Caco-2 (cell line): Measurements from ENCODE around the gene DTX3. TPM values are rescaled to one million over a fixed set of nuclear protein-coding genes. Genes with fewer than 3 reads are reported as not detected.

Experiments used
- BruUV-seq: library from RNA; stranded (reverse); fragments of 400-500 nt; replicated peaks from 2 replicates; lab custom pipeline; 2021; lab: Mats Ljungman, UMichigan
- CTCF ChIA-PET: fragments of 300-600 bp; sonication (Branson Sonifier 250); formaldehyde crosslinking; loops from one replicate; lab custom pipeline; 2022; ENCODE audit warnings: antibody characterized with exemption; lab: Charles Lee
- POLR2A ChIA-PET: fragments of 300-600 bp; sonication (Branson Sonifier 250); formaldehyde crosslinking; loops from one replicate; lab custom pipeline; 2022; ENCODE audit warnings: antibody characterized with exemption; lab: Charles Lee
- DNase-seq, 2 experiments: peaks; one replicate each; pipeline versions ENCODE4 v3.0.0 to v3.0.0-alpha.2; 2020 to 2022
- H3K27me3 ChIP-seq: replicated peaks from 2 replicates; pipeline ENCODE4 v1.6.0; 2011; ENCODE audit warnings: low read length; ENCODE audit not compliant: control insufficient read depth, insufficient read depth
- H3K36me3 ChIP-seq: 2 replicates; pipeline ENCODE4 v1.5.1; 2011; ENCODE audit warnings: low read length; ENCODE audit not compliant: control insufficient read depth, insufficient read depth
- H3K4me1 ChIP-seq: fragments of 250-450 bp; sonication (Bioruptor Pico); 2 replicates; pipeline ENCODE4 v1.5.1; 2020; ENCODE audit warnings: mild to moderate bottlenecking
- H3K4me3 ChIP-seq: 2 replicates; pipeline ENCODE4 v1.5.1; 2011; ENCODE audit warnings: low read depth, mild to moderate bottlenecking, control low read depth, low read length
- H3K9me3 ChIP-seq: fragments of 250-450 bp; sonication (Bioruptor Pico); 2 replicates; pipeline ENCODE4 v1.5.1; 2020; ENCODE audit warnings: mild to moderate bottlenecking, moderate library complexity
- H3K27ac Mint-ChIP-seq: one replicate; pipeline ENCODE4 v1.8.0; 2022; ENCODE audit warnings: mixed read lengths; ENCODE audit not compliant: unreplicated experiment
- H3K27me3 Mint-ChIP-seq: one replicate; pipeline ENCODE4 v1.8.0; 2022; ENCODE audit warnings: mixed read lengths; ENCODE audit not compliant: insufficient read depth, unreplicated experiment
- H3K36me3 Mint-ChIP-seq: one replicate; pipeline ENCODE4 v1.8.0; 2022; ENCODE audit warnings: mild to moderate bottlenecking, mixed read lengths; ENCODE audit not compliant: insufficient read depth, unreplicated experiment
- H3K4me1 Mint-ChIP-seq: one replicate; pipeline ENCODE4 v1.8.0; 2022; ENCODE audit warnings: low read depth, mixed read lengths; ENCODE audit not compliant: unreplicated experiment
- H3K4me3 Mint-ChIP-seq: one replicate; pipeline ENCODE4 v1.8.0; 2022; ENCODE audit warnings: mild to moderate bottlenecking, moderate library complexity, mixed read lengths; ENCODE audit not compliant: unreplicated experiment
- H3K9me3 Mint-ChIP-seq: one replicate; pipeline ENCODE4 v1.8.0; 2022; ENCODE audit warnings: mixed read lengths; ENCODE audit not compliant: unreplicated experiment
- CTCF ChIP-seq, 2 experiments: fragments of 200-600 bp in 1 of 2; IDR thresholded peaks; 1 replicate in 1 of 2; 2 replicates in 1 of 2; pipeline versions ENCODE4 v1.5.1 to v1.8.0; 2011 to 2022; ENCODE audit warnings: antibody characterized with exemption in 1 of 2, control low read depth in 1 of 2, inconsistent platforms in 1 of 2, low read depth in 1 of 2, low read length in 1 of 2, mild to moderate bottlenecking in 1 of 2, moderate library complexity in 1 of 2; ENCODE audit not compliant: insufficient read depth in 1 of 2, severe bottlenecking in 1 of 2, unreplicated experiment in 1 of 2
- intact Hi-C: fragments of 100-400 bp; cut with micrococcal nuclease; formaldehyde crosslinking; loops from one replicate; pipeline ENCODE4 v1.10.0; 2022; ENCODE audit not compliant: unreplicated experiment
- total RNA-seq: library from RNA; stranded (reverse); gene quantifications from 2 replicates; pipeline ENCODE4 v1.2.3, GENCODE V29; 2022

DTX3 gene
- total RNA-seq, 1 experiment from 2014 or later: 20.4 TPM

GRCh38 chr12:57614178-57614947, 9.7 kb downstream of the DTX3 start:
- H3K9me3 Mint-ChIP-seq: no peaks in the 10 kb centered on the region
- H3K27ac Mint-ChIP-seq: no peak overlapping the region
- peak; percentile 38 to 57 for DNase-seq
- H3K27me3 Mint-ChIP-seq: no peaks in the 10 kb centered on the region
- Histone ChIP-seq H3K4me3 (no peak overlapping the region), H3K9me3 (no peaks in the 10 kb centered on the region), H3K4me1 (no peaks in the 10 kb centered on the region), H3K36me3 (no peaks in the 10 kb centered on the region), H3K27me3 (no peaks in the 10 kb centered on the region)
- ChIA-PET POLR2A (no interaction called here), CTCF (interaction anchor here (1.9 kb wide), 1 partner anchor 31 kb away, joined by 7 read pairs; no protein-coding TSS in a partner anchor)
- H3K4me3 Mint-ChIP-seq: no peak overlapping the region
- no peak for TF ChIP-seq CTCF (IDR thresholded peaks at IDR 0.05; ENCODE audit: insufficient read depth in 1 of 2, low read depth in 1 of 2, low read length in 1 of 2, severe bottlenecking in 1 of 2, unreplicated experiment in 1 of 2)
- no peaks in the 10 kb centered on the region for H3K4me1 Mint-ChIP-seq
- BruUV-seq: no TSS peak
- intact Hi-C loops: no loop called here
- no peaks in the 10 kb centered on the region for H3K36me3 Mint-ChIP-seq

GRCh38 chr12:57614948-57615500, 10.4 kb downstream of the DTX3 start:
- Mint-ChIP-seq H3K4me1 (no peaks in the 10 kb centered on the region), H3K9me3 (no peaks in the 10 kb centered on the region), H3K27me3 (no peaks in the 10 kb centered on the region), H3K36me3 (no peaks in the 10 kb centered on the region), H3K27ac (no peak overlapping the region), H3K4me3 (no peak overlapping the region)
- no peak for TF ChIP-seq CTCF (IDR thresholded peaks at IDR 0.05; ENCODE audit: insufficient read depth in 1 of 2, low read depth in 1 of 2, low read length in 1 of 2, severe bottlenecking in 1 of 2, unreplicated experiment in 1 of 2)
- Histone ChIP-seq H3K4me3 (no peak overlapping the region), H3K27me3 (peaks cover under 1% of the 10 kb centered on the region; the same call in 1 of the 2 replicates), H3K9me3 (no peaks in the 10 kb centered on the region), H3K36me3 (no peaks in the 10 kb centered on the region), H3K4me1 (no peaks in the 10 kb centered on the region)
- POLR2A ChIA-PET: no interaction called here
- intact Hi-C loops: no loop called here
- BruUV-seq: no TSS peak
- CTCF ChIA-PET: interaction anchor here (1.9 kb wide), 1 partner anchor 31 kb away, joined by 7 read pairs; no protein-coding TSS in a partner anchor
- no peak for DNase-seq

GRCh38 chr12:57615637-57616036, 11.0 kb downstream of the DTX3 start:
- DNase-seq: no peak
- BruUV-seq: no TSS peak
- ChIA-PET POLR2A (no interaction called here), CTCF (interaction anchor here (1.9 kb wide), 1 partner anchor 32 kb away, joined by 4 read pairs; no protein-coding TSS in a partner anchor)
- Mint-ChIP-seq H3K36me3 (no peaks in the 10 kb centered on the region), H3K27ac (no peak overlapping the region), H3K9me3 (no peaks in the 10 kb centered on the region), H3K4me3 (no peak overlapping the region), H3K27me3 (peaks cover 4% of the 10 kb centered on the region), H3K4me1 (no peaks in the 10 kb centered on the region)
- H3K4me3 ChIP-seq: no peak overlapping the region
- H3K36me3 ChIP-seq: no peaks in the 10 kb centered on the region
- intact Hi-C loops: no loop called here
- H3K9me3 ChIP-seq: no peaks in the 10 kb centered on the region
- no peaks in the 10 kb centered on the region for H3K4me1 ChIP-seq
- no peak for TF ChIP-seq CTCF (IDR thresholded peaks at IDR 0.05; ENCODE audit: insufficient read depth in 1 of 2, low read depth in 1 of 2, low read length in 1 of 2, severe bottlenecking in 1 of 2, unreplicated experiment in 1 of 2)
- peaks cover 4% of the 10 kb centered on the region for H3K27me3 ChIP-seq
